Peyer's patch (tissue), 4 donors: Measurements from ENCODE around the gene KRT40.

Source experiments
- CTCF ChIP-seq, 6 experiments: fragments of 450-650 bp in 4 of 6; fragments of 200-600 bp in 2 of 6; sonication (generic) in 1 of 6; IDR thresholded peaks; one replicate each; pipeline ENCODE4 v1.5.1; 2017 to 2019; ENCODE audit warnings: antibody characterized with exemption in 6 of 6, mild to moderate bottlenecking in 3 of 6, moderate library complexity in 1 of 6
- POLR2A ChIP-seq, 2 donors: fragments of 450-650 bp; IDR thresholded peaks; one replicate each; pipeline ENCODE4 v1.5.1; 2017; ENCODE audit warnings: antibody characterized with exemption in 2 of 2, mild to moderate bottlenecking in 2 of 2, moderate library complexity in 2 of 2

DNA sequence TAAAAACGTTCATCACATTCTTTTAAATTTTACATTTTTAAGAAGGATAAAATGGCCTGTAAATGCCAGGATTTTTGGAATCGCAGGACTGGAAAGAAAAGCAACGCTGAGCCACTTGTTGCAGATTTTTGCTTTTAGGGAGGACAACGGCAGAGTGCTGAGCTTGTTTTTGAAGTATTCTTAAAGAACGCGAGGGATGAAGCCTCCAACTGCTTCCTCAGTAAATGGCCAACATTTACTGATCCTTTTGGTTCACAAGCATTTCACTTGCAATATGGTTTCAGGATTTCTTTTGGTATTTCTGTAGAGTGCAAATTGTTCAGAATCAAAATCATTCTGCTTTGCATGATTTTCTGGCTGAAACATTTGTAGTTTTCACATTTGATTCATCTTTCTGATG, 43.9 kb downstream of the KRT40 start:
- no peak for TF ChIP-seq CTCF (IDR thresholded peaks at IDR 0.05)
- no peak for TF ChIP-seq POLR2A (IDR thresholded peaks at IDR 0.05)
